Activated CD8-positive, alpha-beta T cell treated with anti-CD3 and anti-CD28 coated beads for 36 hours (primary cell): Measurements from ENCODE around the gene SLC44A5. TPM values are rescaled to one million over a fixed set of nuclear protein-coding genes. Genes with fewer than 3 reads are reported as not detected.

Source experiments
- ATAC-seq: fragments of 200-7000 bp; cut with Tn5 transposase; one replicate; pipeline ENCODE4 v1.10.0; 2021; ENCODE audit warnings: mild to moderate bottlenecking, moderate library complexity
- CTCF ChIA-PET: fragments of 350-600 bp; sonication (Branson Sonifier 250); formaldehyde crosslinking; loops from one replicate; lab custom pipeline; 2021; ENCODE audit warnings: antibody characterized with exemption; lab: Charles Lee
- POLR2A ChIA-PET: fragments of 350-600 bp; sonication (Branson Sonifier 250); formaldehyde crosslinking; loops from one replicate; lab custom pipeline; 2021; ENCODE audit warnings: antibody characterized with exemption; lab: Charles Lee
- DNase-seq: peaks from one replicate; pipeline ENCODE4 v3.0.0-alpha.2; 2020
- H3K27ac Mint-ChIP-seq: one replicate; pipeline ENCODE4 v1.8.0; 2021; ENCODE audit warnings: mild to moderate bottlenecking, mixed read lengths
- H3K27me3 Mint-ChIP-seq: one replicate; pipeline ENCODE4 v1.8.0; 2021; ENCODE audit warnings: mixed read lengths
- H3K36me3 Mint-ChIP-seq: one replicate; pipeline ENCODE4 v1.8.0; 2021; ENCODE audit warnings: low read depth, mixed read lengths
- H3K4me1 Mint-ChIP-seq: one replicate; pipeline ENCODE4 v1.8.0; 2021; ENCODE audit warnings: low read depth, mixed read lengths
- H3K4me3 Mint-ChIP-seq: one replicate; pipeline ENCODE4 v1.8.0; 2021; ENCODE audit warnings: mild to moderate bottlenecking, moderate library complexity, mixed read lengths
- H3K9me3 Mint-ChIP-seq: one replicate; pipeline ENCODE4 v1.8.0; 2021; ENCODE audit warnings: mixed read lengths
- CTCF ChIP-seq: fragments of 200-600 bp; IDR thresholded peaks from one replicate; pipeline ENCODE4 v1.8.0; 2022; ENCODE audit warnings: antibody characterized with exemption, mild to moderate bottlenecking
- intact Hi-C: fragments of 100-400 bp; cut with micrococcal nuclease; formaldehyde crosslinking; loops from one replicate; pipeline ENCODE4 v1.10.0; 2022
- total RNA-seq, 2 experiments: library from RNA; stranded (reverse); gene quantifications; one replicate each; pipeline ENCODE4 v1.2.3, GENCODE V29; 2021

The SLC44A5 gene
- total RNA-seq, 2 experiments from 2014 or later = 0.11 to 0.22 TPM

- no peak overlapping the region for H3K27ac Mint-ChIP-seq
- H3K9me3 Mint-ChIP-seq = peaks cover 3% of the 10 kb centered on the region
- no peak for TF ChIP-seq CTCF
- ATAC-seq = no peak
- no peaks in the 10 kb centered on the region for H3K4me1 Mint-ChIP-seq
- ChIA-PET POLR2A (no interaction called here), CTCF (no interaction called here)
- H3K36me3 Mint-ChIP-seq = no peaks in the 10 kb centered on the region
- DNase-seq = no peak
- intact Hi-C loops = no loop called here
- no peak overlapping the region for H3K4me3 Mint-ChIP-seq
- no peaks in the 10 kb centered on the region for H3K27me3 Mint-ChIP-seq
Measured at GRCh38 chr1:75449998-75450397, 160.9 kb downstream of the SLC44A5 start.

- Mint-ChIP-seq H3K27me3 (no peaks in the 10 kb centered on the region), H3K27ac (no peak overlapping the region)
- no peak for TF ChIP-seq CTCF
Measured at GRCh38 chr1:75444220-75444619, 166.7 kb downstream of the SLC44A5 start.

GRCh38 chr1:75440274-75440673 is 170.6 kb downstream of the SLC44A5 start:
- Mint-ChIP-seq H3K36me3 (no peaks in the 10 kb centered on the region), H3K9me3 (no peaks in the 10 kb centered on the region), H3K27ac (no peak overlapping the region), H3K4me1 (no peaks in the 10 kb centered on the region), H3K4me3 (no peak overlapping the region), H3K27me3 (no peaks in the 10 kb centered on the region)
- ATAC-seq = no peak
- DNase-seq = no peak
- intact Hi-C loops = no loop called here
- TF ChIP-seq CTCF = no peak
- CTCF ChIA-PET = no interaction called here
- POLR2A ChIA-PET = no interaction called here

More at GRCh38 chr1:75444220-75444619, 166.7 kb downstream of the SLC44A5 start:
- H3K4me3 Mint-ChIP-seq = no peak overlapping the region
- ChIA-PET CTCF (no interaction called here), POLR2A (no interaction called here)
- H3K9me3 Mint-ChIP-seq = no peaks in the 10 kb centered on the region
- no peak for DNase-seq
- intact Hi-C loops = no loop called here
- no peaks in the 10 kb centered on the region for H3K36me3 Mint-ChIP-seq
- no peaks in the 10 kb centered on the region for H3K4me1 Mint-ChIP-seq
- no peak for ATAC-seq

- DNase-seq (no peak), ATAC-seq (no peak)
- no peak overlapping the region for H3K27ac Mint-ChIP-seq
- H3K36me3 Mint-ChIP-seq = no peaks in the 10 kb centered on the region
- no peaks in the 10 kb centered on the region for H3K27me3 Mint-ChIP-seq
- H3K4me1 Mint-ChIP-seq = no peaks in the 10 kb centered on the region
- CTCF ChIA-PET = no interaction called here
- intact Hi-C loops = no loop called here
- no peaks in the 10 kb centered on the region for H3K9me3 Mint-ChIP-seq
- no peak overlapping the region for H3K4me3 Mint-ChIP-seq
- no peak for TF ChIP-seq CTCF
- POLR2A ChIA-PET = no interaction called here
Measured at GRCh38 chr1:75438355-75438754, 172.6 kb downstream of the SLC44A5 start.

GRCh38 chr1:75431843-75432242 is 179.1 kb downstream of the SLC44A5 start:
- no peak overlapping the region for H3K4me3 Mint-ChIP-seq
- H3K36me3 Mint-ChIP-seq = no peaks in the 10 kb centered on the region
- ChIA-PET CTCF (no interaction called here), POLR2A (no interaction called here)
- intact Hi-C loops = no loop called here
- DNase-seq (no peak), ATAC-seq (no peak)
- no peaks in the 10 kb centered on the region for H3K27me3 Mint-ChIP-seq
- no peak for TF ChIP-seq CTCF
- H3K4me1 Mint-ChIP-seq = no peaks in the 10 kb centered on the region
- no peak overlapping the region for H3K27ac Mint-ChIP-seq
- no peaks in the 10 kb centered on the region for H3K9me3 Mint-ChIP-seq
